HG03378 (cell line): ENCODE data around the gene IRX6.

ENCODE experiments used
- ATAC-seq: cut with Tn5 transposase; IDR thresholded peaks from one replicate; pipeline ENCODE4 v1.9.1; 2021; ENCODE audit warnings: mild to moderate bottlenecking, moderate library complexity; ENCODE audit not compliant: unreplicated experiment

Gene IRX6

GRCh38 chr16:55323637-55324271, at the start of gene IRX6:
Gene IRX6 (plus strand): TSS chr16:55324203. CDS start chr16:55325092, 889 bp downstream.
- ATAC-seq, result no peak

DNA sequence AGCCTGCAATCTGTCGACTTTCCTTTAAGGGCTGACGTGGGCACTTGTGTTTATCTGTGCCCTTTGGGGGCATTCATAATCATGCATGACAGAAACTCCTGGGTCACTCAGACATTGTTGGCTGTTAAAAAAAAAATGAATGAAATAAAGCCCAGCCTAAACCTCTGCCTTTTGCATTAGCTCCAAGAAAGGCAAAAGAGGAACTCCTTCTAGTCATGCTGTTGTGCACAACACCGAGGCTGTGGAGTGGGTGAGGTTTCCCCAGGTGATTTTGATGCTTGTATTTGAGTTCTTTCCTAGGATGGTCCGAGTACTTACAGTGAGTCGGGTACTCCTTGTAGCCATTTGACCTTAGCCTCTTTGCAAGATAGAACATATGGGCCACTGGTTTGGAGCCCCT, 49.6 kb upstream of the IRX6 start:
- ATAC-seq, result no peak

DNA sequence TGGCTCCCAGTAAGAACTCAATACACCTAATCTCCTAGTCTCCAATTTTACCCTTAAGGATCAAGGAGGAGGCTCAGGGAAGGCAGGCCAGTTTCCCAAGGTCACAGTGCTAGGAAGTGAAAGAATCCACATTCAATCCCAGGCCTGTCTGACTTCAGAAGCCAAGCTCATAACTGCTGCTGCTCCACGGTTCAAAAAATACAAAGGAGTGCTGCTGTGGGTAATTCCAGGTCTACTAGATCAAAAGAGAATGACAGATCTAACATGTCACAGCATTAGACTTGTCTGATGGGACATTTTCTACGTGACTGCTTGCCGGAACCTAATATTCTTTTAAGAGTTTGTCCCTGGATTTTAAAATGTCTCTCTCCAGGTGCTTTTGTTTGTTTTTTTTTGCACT, 48.8 kb upstream of the IRX6 start:
- ATAC-seq, result no peak

DNA sequence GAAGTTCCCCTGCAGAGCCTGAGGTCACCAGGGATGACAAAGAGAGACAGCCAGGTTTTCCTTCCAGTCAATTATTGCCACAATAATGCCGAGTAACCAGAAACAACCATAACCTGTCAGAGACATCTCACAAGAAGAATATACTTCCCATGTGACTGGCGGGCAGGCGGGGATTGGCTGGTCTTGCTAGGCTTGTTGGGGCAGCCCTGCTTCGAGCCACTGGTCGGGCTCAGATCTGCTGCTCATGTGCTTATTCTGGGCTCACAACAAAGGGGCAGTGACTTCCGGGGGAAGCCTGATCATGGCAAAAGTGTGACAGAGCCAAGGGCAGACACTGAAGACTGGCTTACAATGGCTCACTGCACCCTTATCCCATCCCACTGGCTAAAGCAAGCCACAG, 48.1 kb upstream of the IRX6 start:
- no peak for ATAC-seq

- no peak for ATAC-seq
These were observed 46.5 kb upstream of the IRX6 start for GRCh38 chr16:55277536-55277935.

GRCh38 chr16:55279598-55279997, 44.4 kb upstream of the IRX6 start:
- no peak for ATAC-seq

DNA sequence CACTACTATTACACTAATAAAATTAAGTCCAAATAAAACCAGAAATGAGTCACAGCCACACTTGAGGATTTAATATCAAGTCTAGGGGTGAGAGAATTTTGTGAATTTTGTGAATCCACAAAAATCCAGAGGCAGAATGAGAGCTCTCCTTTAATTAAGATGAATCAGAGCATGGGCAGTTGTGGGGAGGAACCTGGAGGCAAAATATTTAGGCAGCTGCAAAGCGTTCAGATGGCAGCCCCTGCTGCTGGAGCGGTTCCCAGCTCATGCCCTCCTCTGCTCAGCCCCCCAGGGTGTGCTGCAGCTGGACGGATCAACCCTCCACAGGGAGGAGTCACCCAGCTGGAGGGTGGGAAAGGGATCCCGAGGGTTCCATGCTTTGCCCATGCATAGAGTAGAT, 43.4 kb upstream of the IRX6 start:
- ATAC-seq, result no peak

- no peak for ATAC-seq
These were observed 41.6 kb upstream of the IRX6 start for GRCh38 chr16:55282441-55282840.

DNA sequence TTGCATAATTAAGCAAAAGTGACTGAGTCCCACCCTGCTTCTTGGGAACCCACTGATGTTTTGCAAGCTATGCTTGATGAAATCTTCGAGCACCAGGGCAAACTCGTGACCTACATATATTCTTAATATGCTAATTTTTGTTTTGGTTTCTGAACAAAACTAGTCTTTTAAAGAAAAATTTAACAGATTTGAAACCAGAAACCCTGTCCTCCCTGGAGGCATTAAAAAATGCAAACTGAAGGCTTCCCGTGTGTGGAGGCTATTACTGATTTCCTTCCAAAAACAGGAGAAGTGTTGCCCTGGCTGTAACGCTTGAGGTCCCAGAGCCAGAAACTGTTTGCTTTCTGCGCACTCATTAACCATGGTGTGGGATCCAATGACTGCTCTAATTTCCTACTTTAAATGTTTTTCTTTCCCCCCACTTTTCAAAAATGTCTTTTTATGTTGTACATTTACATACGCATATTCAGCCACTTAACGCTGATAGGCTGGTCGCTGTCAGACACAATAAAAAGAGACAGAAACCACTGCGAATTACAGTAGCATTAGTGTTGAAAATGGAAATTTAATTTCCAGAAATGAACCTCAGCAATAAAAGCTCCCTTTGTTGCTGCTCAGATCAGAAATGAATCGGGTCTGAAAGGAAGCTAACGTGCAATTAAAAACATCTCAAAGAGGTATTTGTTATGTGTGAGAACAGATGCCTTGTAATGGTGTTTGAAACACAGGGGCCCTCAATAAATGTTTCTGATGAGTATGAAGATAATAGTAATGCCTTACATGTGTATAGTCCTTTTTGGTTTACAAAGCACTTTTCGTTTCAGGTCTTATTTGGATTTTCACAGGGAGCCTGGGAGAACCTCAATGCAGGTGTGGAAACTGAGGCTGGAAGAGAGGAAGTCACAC, 39.9 kb upstream of the IRX6 start:
- ATAC-seq, result no peak

- ATAC-seq, result no peak
These were observed 39.3 kb upstream of the IRX6 start for GRCh38 chr16:55284718-55285099.

DNA sequence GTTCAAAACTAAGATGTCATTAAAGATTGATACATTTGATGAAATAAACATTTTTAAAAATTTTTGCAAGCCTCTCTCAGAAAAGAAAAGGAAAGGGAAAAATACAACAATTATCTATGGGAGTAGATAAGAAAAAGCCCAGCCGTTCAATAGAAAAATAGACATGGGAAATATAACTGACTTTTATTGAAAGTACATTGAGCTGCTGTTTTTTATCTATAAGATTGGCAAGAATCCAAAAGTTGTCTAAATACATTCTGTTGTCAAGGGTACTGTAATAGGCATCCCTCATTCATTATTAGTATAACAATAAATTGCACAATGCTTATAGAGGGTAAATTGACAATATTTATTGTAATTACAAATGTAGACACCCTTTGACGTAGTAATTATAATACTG, 38.4 kb upstream of the IRX6 start:
- no peak for ATAC-seq

GRCh38 chr16:55289353-55289752, 34.6 kb upstream of the IRX6 start:
- no peak for ATAC-seq

DNA sequence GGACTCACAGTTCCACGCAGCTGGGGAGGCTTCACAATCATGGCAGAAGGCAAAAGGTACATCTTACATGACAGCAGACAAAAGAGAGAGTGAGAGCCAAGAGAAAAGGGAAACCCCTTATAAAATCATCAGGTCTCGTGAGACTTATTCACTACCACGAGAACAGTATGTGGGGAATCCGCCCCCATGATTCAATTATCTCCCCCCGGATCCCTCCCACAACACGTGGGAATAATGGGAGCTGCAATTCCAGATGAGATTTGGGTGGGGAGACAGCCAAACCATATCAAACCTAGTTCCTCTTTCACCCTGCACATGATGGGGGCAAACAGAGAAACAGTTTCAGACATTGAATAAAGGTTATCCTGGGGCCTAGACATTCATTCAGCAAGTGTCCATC, 32.2 kb upstream of the IRX6 start:
- no peak for ATAC-seq

GRCh38 chr16:55292491-55292890, 31.5 kb upstream of the IRX6 start:
- no peak for ATAC-seq

- no peak for ATAC-seq
These were observed 29.9 kb upstream of the IRX6 start for GRCh38 chr16:55294129-55294528.

GRCh38 chr16:55294931-55295342, 29.1 kb upstream of the IRX6 start:
- no peak for ATAC-seq

GRCh38 chr16:55297062-55297909, 26.7 kb upstream of the IRX6 start:
- ATAC-seq, result no peak

- no peak for ATAC-seq
These were observed 26.0 kb upstream of the IRX6 start for GRCh38 chr16:55297910-55298479.

- ATAC-seq, result no peak
These were observed 22.5 kb upstream of the IRX6 start for GRCh38 chr16:55301385-55302008.

GRCh38 chr16:55302635-55303034, 21.4 kb upstream of the IRX6 start:
- no peak for ATAC-seq

DNA sequence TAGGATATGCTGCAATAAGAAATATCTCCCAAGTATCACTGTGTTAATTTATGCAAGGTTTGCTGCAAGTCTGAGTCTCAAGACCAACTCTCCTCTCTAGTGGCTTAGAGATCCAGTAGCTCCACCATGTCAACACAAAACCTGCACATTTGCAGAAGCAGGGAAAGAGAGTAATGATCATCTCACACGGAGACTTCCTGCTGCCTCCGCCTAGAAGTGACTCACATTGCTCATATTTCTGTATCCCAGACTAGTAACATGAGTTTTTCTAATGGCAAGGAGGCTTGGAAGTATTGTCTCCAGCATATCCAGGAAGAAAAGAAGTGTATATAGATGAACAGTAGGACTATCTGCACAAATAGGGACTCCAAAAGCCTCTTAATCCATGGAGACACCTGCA, 15.0 kb upstream of the IRX6 start:
- no peak for ATAC-seq
